ENCODE measurements around the gene RPLP1.

Gene RPLP1

DNA sequence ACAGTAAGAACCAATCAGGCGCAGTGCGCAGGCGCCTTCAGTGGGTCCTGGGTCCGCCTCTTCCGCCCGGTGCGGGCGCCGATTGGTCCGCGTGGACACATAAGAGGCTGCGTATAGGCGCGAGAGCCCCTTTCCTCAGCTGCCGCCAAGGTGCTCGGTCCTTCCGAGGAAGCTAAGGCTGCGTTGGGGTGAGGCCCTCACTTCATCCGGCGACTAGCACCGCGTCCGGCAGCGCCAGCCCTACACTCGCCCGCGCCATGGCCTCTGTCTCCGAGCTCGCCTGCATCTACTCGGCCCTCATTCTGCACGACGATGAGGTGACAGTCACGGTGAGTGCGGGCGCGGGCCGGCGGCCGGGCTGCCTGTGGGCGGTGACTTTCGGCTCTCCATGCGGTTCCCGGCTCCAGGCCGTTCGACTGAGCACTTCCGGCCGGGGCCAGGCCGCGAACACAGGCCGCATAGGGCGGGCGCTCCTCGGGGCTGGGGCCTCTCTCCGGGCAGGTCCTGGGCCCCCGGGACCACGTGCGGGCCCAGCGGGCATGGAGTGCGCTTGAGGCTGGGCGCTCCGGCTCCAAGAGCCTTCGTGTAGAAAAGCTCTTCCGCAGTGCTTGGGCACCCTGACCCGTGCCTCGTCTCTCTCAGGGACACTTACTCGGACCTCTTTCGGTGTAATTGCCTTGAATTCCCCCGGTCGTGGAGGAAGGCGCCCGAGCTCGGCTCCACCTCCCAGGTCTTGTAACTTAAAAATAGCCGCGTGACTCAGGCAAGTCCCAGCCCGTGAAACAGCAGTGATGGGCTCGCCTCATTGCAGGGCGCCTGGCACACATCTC lies at the start of gene RPLP1:
Gene RPLP1 (plus strand): TSS at position 127 of the 830 bp plus-strand sequence. CDS start 131 bp downstream, at position 258.
- DNase-seq: peak; percentile 98

DNA sequence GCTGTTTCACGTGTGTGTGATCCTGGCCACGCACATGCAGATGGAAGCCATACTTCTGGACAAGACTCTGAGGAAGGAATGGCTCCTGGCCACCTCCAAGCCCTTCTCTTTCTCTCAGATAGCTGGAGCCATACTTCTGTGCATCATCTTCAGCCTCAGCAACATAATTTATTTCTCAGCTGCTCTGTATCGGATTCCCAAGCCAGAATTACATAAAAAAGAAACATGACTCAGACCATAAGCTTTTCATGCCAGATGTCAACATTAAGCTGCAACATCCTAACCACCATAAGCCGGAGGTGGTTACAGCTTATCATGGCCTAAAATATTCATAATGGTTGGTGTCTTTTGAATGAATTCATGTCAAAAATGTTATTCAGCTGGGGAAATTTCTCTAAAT lies 49.0 kb upstream of the RPLP1 start:
- no peak for DNase-seq

DNA sequence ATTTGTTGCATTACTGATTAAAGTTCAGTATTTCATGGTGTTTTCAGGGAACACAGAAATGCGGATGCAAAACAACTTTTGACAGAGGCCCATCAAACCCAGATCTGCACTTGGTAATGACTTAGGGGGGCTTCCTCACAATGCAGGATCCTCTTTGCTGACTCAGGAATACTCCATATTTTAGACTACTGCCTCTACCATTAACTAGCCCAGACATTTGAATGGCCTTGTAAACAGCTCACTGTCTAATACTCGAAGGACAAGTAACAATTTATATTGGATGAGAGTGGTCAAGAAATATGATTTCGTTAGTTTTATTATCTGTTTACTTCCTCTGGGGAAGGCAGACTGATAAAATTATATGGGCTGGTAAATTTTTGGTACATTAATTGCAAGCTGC lies 47.5 kb upstream of the RPLP1 start:
- DNase-seq: no peak

DNA sequence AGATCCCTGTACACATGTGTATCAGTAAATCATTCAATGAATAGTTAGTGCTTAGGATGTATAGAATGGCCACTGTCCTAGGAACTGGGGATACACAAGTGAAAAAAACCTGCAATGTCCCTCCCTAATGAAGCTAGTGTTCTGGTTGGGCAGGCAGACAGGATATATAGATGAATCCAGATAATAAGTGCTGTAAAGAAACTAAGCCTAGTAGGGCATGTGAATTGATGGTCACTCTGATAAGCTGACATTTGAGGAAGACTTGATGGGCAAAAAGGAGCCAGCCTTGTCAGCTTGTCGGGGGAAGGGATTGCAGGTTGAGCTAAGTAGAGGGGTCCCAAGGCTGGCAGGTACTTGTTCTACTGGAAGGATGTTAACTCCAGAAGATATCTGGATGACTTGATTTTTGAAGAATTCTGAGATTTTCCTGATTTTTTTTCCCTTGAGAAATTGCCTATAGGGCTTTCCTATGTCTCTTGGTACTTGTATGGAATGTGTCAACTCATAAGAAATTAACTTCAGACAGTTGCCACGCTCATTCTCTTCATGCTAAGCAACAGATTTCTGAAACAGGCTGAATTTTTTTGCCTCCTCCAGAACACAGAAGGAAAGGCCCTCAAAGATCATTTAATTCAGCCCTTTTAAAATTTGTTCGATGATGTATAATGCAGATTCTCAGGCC lies 44.8 kb upstream of the RPLP1 start:
- DNase-seq: no peak

DNA sequence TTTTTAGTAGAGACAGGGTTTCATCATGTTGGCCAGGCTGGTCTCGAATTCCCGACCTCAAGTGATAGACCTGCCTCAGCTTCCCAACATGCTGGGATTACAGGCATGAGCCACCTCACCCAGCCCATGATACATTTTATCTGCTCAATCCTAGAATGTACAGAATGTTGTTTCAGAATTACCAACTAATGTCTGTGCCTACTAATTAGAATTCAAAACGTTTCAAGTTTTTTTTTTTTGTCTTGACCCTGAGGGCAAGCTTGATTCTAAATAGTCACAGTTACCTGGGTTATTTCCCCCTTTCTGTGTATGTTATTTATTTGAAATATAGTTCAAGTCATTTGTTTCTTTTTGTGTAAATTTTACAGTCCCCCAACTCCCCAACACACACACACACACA lies 43.8 kb upstream of the RPLP1 start:
- DNase-seq: no peak

DNA sequence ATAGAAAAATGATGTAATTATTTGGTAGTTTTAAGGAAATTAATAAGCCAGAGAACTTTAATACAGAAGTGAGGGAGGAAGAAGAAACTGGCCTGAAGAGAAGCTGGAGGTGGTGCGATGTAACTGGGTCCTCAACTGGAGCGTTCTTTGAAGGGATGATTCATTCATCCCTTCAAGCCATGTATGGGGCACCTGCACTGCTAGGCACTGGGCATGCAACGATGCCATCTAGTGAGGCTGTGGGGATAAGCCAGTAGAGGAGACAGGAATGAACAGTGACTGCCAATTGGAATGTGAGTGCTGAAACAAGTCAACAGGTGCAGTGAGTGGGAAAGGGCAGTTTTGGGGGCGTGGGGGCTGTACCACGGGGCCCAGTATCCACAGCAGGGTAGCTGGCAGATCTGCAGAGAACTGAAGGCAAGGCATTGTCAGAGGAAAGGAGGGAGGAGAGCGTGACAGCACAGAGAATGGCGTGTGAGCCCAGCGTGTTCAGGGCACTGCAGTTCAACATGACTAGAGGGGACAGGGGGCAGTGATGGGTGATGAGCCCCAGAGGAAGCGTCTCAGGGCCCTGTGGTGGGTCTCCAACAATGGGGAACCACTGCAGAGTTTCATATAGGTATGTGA lies 42.3 kb upstream of the RPLP1 start:
- no peak for DNase-seq

DNA sequence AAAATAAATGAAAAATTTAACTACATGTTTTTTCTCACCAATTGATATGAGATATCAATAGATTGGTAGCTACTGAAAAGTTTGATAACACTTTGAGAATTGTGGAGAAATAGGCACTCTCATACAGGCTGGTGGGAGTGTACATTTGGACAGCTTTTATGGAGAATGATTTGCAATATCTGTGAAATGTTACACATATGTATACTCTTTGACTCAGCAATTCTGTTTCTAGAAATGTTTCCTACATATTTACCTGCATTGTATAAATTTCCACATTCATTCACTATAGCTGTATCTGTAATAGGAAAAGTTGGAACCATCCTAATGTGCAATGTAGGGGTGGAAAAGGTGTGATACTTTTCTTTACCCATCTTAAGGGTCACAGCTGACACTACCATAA lies 40.3 kb upstream of the RPLP1 start:
- no peak for DNase-seq

DNA sequence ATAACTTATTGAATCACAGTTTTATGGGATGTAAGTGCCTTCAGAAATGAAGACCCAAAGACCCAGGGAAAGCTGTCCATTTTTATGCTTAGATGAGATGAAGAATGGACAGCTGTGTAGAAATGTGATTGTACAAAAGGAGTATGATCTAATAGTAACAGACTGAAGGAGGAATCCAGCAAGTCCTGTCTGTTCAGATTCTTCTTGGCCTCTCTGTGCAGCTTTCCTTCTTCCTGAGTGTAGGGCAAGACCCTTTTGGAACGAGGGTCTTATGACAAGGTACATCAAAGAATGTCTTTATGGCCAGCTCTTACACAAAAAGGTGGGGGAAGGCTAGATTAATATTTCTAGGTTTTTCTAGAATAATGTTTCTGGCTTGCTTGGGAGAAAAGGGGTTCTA lies 39.9 kb upstream of the RPLP1 start:
- no peak for DNase-seq

DNA sequence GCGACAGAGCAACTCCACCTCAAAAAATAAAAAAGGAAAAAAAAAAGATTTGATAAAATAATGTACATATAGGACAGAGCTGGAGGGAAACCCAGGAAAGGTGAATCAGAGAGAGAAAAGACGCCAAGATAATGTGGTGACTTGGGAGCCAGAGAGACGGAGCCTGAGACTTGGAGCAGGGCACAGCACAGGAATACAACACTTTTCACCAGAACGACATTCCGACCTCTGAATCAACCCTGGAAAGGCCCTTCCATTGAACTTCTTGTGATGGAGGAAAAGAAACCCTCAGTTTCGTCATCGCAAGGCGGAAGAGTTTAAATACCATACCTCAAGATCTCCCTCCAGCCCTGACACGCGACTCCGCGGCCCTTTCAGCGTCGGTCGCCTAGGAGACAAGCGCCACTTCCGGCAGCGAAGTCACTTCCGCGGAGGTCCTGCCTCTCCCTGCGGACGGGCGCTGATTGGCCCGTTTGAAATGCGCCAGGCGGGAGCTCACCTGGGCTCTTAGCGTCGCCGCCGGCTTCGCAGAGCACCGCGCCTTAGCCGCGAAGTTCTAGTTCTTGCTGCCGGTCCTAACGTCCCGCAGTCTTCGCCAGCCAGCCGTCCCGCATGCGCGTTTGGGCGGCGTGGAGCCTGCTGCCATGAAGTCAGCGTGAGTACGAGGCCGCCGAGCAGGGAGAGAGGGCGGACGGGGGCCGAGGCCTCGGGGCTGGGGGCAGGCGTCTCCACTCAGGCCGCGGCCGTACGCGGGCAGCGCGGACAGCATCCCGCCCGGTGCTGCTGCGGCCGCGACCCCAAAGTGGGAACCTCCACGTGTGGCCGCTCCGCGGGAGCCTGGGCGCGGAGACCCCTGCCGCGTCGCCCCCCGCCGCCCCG lies 38.6 kb upstream of the RPLP1 start, which contains the start of gene KIF23:
Gene KIF23 (plus strand): TSS at position 528 of the 879 bp plus-strand sequence. CDS start 117 bp downstream, at position 645.
- DNase-seq: peak; percentile 95

DNA sequence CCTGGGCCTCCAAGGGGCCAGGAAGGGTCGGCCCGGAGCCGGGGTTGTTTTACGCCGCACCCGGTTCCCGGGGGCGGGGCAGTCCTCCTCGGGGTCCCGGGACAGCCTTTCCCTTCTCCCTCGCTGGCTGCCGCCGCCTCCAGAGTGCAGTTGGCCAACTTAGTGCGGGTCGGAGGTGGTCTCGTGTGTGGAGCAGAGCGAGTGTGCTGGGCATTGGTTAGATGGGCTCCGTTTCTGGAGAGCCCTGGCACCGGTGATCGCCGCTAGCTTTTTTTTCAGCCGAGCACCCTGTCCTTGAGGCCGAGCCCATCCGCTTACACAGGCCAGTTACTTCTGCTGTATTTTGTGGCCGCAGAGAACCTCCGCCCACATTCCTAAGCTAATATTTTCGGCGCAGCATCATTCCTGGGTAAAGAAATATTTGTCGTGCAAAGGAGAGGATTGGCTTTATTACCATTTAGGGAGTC lies 37.9 kb upstream of the RPLP1 start:
- peak; percentile 53 for DNase-seq

DNA sequence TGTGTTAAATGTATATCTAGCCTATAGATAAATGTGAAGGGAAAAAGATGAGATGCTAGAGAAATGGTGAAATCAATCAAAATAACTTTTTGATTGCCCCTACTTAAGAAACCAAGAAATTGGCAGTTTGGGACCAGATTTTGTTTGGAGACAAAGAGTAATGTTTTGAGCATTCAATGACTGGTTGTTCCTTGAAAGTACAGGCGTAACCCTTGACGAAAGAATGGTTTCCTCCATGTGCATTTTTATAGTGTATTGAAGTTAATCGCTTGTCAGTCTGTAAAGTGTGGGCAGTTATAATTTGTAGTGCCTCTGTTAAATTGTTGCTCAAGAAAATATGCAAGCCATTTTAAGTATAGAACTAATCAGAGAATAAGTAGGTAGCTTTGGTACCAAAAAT lies 37.2 kb upstream of the RPLP1 start:
- no peak for DNase-seq

DNA sequence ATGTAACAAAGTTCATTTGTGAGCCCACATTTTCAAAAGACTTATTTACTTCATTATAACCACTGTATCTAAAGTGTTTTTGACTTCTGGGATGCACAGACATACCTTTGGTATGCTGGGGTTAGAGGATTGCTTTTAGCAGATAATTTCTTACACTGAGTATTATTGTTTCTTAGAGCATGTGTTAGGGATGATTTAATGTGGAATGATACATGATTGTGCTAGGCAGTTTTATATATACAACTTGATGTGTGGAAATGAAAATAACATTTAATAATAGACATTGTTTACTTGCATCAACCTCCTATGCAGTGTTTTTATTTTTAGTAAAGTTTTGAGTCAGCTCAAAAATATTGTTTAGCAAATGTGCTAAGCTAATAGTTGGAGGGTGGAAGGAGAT lies 35.0 kb upstream of the RPLP1 start:
- DNase-seq: no peak

DNA sequence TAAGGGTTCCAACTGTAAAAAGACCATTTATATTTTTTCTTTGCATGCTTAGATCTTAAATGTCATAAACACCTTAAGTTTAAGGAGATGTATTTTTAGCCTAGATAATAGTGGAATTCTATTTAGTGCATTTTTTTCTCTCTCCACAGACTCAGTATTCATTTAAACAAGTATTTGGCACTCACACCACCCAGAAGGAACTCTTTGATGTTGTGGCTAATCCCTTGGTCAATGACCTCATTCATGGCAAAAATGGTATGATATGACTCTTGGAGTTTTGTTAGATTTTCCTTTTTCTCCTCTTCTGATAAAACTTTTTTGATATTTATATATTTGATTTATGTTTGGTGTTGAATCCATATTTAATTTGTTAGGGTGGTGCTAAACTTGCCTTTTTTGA lies 31.1 kb upstream of the RPLP1 start:
- no peak for DNase-seq

DNA sequence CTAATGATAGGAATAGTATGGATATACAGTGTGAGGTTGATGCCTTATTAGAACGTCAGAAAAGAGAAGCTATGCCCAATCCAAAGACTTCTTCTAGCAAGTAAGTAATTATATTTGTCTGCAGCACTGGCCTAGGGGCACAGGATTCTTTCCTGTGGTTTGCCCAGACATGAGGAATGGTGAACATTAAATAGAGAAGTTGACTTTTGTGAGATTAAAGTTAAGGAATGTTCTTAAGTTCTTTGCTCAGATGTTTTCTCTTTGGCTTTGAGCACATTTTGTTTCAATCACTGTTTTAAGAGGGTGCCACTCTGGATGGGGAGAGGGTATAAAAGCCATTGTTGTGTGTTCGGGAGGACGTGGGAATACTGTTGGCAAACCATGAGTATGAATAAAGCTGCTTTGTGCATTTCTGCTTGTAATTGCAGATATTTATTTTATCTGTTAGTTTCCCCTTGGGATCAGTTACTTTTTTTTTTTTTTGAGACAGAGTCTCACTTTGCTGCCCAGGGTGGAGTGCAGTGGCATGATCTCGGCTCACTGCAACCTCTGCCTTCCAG lies 30.2 kb upstream of the RPLP1 start:
- no peak for DNase-seq

DNA sequence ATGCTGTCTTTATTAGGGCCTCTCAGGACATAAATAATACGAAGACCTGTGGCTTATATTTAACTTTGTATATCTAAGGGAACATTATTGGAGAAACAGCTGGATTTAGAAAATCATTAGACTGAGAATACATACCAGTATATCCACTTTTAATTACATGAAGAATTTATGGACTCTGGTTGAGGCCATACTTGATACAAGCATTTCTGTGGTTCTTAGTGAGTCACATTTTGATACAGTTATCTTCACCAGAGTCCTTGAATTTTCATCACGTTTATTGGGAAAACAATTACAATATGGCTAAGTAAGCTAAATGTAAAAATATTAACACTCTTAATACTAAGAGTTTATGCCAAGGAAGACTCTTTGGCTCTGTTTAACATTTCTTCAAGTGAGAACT lies 28.6 kb upstream of the RPLP1 start:
- no peak for DNase-seq

DNA sequence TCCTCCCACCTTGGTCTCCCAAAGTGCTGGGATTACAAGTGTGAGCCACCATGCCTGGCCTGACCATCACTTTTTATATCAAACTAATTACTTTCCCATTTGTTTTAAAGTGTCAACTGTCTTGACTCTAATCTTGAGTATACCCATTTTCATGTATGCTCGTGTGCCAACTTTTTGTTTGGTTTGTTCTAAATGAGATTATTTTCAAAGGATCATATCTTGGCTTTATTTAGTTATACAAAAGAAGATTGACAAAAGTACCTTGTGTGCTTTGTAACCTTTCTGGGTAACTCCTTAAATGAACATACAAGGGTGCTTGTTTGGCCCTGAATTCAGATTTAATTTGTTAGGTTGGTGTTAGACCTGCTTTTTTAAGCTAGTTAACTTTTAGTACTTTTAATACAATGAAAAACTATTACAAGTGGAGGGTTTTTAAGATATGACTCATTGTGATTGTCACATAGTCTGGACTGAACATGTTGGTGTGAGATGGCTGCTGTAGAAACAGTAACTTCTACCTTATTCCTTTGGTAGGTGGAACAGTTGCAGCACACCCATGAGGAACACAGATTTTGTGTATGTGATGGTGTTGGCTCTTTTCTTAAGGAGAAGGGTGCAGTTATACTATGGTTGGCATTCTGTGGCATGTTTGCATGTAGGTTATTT lies 27.7 kb upstream of the RPLP1 start:
- no peak for DNase-seq

DNA sequence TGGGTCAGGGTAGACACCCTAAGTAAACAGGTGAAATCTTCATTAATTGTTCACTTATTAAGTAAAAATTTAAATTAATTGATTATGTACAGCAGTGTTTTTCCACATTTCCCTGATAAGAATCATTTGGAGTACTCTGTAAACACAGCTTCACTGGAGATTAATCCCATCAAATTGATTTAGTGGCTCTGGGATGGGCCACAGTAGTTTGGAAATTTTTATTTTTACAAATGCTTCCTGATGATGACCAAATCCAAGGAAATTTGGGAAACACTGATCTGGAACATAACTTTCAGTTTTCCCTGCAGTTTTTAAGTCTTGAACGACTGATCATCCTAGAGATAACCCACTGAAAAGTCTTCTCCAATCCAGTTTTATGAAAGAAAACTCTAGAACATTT lies 18.8 kb upstream of the RPLP1 start:
- DNase-seq: no peak

DNA sequence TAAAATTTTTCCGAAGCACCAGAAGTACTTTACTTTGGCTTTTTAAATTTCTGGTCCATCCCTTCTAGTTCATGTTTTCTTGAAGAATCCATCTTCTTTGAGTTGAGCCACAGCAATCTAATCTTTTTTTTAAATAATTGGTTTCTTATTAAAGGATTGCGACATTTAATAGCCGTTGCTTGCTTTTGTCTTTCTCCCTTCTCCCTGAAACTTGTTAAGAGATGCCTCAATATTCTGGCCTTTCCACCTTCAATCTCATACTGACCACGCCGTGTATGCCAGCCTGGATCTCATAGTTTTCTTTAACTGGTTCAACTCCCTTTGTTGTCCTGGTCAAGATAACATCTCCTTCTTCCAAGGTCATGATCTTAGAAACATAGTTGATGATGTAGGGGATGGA lies 18.4 kb upstream of the RPLP1 start:
- DNase-seq: no peak

DNA sequence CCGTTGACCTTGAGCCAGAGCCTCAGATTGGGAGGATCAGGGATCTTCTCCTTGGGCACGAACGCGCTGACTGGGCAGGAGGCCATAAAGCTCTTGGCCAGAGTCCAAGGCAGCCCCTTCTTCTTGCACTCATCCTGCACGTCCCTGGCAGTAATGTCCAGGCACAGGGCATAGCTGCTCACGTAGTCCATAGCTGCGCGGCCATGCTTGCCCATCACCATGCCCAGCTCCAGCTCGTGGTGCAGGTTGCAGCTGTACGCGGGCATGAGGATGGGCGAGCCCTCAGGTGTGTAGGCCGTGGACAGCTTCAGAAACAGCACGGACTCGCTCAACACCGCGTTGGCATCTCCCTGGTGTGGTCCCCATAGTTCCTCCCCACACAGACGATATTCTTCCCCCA lies 17.9 kb upstream of the RPLP1 start:
- no peak for DNase-seq

DNA sequence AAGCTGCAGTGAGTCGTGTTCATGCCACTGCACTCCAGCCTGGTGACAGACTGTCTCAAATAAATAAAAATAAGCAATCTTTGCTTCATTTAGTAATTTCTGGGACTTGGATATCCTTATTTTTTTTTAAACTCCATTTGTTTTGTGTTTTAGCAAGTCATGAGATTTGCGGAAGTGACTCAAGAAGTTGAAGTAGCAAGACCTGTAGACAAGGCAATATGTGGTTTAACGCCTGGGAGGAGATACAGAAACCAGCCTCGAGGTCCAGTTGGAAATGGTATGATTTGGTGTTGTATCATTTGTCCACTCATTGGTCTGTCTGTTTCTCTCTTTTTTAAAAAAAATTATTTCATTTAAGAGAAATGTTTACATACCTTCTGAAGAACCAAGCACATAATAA lies 16.6 kb upstream of the RPLP1 start:
- DNase-seq: peak; percentile 44

DNA sequence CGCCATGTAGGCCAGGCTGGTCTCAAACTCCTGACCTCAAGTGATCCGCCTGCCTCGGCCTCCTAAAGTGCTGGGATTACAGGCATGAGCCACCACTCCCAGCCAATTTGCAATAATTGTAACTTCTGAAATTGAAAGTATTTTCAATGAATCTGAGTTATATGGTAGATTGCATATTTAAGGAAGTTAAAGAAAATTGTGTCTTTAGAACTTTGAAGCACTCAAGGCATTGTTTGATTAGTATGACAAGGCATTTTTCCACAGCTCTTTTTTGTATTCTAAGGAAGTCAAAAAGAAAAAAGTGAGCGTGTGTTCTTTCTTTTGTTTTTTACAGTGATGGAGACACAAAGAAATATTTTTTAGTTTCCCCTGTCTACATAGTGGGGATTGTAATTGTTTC lies 15.7 kb upstream of the RPLP1 start:
- DNase-seq: peak; percentile 49

DNA sequence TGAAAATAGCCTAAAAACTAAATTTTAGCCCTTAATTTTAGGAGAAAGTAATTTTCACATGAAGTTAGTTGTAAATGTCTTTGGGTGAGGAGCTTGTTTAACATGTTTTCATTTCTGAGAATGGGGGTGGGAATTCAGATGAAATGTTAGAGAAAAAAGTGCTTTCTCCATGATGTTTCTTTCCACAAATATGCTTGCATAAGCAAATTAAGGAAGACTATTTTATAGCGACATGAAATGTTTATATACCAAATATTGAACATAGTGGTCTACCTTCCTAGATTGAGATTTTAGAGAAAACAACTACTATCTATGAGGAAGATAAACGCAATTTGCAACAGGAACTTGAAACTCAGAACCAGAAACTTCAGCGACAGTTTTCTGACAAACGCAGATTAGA lies 13.0 kb upstream of the RPLP1 start:
- peak; percentile 12 for DNase-seq

Data from suppressor macrophage treated with lipopolysaccharide for 4 hours (primary cell).